ENCODE data around the gene UCK1.

DNA sequence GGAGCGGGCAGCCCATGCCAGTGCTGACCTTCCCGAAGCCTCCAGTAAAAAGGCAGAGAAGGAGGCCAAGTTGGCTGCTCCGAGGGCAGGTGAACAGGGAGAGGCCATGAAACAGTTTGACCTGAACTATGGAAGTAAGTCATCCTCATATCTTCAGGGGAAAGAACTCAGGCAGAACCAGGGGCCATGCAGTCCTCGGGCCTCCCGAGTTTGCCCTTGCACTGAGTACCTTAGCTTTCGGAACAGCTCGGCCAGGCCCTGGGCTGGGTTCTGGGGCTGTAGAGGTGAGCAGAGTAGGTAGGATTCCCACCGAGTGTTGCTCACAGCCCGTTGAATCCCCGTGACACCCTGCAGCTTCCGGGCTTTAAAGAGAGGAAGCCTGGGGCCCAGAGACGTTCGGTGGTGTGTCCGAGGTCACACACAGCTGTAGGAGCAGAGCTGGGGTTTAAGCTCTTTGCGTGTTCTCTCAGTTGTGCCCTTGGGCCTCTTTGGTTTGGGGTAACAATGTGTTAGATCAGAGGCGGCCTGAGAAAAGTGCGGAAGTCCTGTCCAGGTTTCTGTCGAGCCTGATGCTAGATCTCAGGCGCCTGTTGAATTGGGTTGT is 53.1 kb downstream of the UCK1 start:
- TF ChIP-seq, protein P1, sequence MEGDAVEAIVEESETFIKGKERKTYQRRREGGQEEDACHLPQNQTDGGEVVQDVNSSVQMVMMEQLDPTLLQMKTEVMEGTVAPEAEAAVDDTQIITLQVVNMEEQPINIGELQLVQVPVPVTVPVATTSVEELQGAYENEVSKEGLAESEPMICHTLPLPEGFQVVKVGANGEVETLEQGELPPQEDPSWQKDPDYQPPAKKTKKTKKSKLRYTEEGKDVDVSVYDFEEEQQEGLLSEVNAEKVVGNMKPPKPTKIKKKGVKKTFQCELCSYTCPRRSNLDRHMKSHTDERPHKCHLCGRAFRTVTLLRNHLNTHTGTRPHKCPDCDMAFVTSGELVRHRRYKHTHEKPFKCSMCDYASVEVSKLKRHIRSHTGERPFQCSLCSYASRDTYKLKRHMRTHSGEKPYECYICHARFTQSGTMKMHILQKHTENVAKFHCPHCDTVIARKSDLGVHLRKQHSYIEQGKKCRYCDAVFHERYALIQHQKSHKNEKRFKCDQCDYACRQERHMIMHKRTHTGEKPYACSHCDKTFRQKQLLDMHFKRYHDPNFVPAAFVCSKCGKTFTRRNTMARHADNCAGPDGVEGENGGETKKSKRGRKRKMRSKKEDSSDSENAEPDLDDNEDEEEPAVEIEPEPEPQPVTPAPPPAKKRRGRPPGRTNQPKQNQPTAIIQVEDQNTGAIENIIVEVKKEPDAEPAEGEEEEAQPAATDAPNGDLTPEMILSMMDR (IDR thresholded peaks at IDR 0.05) = no peak
- TF ChIP-seq, protein P2, sequence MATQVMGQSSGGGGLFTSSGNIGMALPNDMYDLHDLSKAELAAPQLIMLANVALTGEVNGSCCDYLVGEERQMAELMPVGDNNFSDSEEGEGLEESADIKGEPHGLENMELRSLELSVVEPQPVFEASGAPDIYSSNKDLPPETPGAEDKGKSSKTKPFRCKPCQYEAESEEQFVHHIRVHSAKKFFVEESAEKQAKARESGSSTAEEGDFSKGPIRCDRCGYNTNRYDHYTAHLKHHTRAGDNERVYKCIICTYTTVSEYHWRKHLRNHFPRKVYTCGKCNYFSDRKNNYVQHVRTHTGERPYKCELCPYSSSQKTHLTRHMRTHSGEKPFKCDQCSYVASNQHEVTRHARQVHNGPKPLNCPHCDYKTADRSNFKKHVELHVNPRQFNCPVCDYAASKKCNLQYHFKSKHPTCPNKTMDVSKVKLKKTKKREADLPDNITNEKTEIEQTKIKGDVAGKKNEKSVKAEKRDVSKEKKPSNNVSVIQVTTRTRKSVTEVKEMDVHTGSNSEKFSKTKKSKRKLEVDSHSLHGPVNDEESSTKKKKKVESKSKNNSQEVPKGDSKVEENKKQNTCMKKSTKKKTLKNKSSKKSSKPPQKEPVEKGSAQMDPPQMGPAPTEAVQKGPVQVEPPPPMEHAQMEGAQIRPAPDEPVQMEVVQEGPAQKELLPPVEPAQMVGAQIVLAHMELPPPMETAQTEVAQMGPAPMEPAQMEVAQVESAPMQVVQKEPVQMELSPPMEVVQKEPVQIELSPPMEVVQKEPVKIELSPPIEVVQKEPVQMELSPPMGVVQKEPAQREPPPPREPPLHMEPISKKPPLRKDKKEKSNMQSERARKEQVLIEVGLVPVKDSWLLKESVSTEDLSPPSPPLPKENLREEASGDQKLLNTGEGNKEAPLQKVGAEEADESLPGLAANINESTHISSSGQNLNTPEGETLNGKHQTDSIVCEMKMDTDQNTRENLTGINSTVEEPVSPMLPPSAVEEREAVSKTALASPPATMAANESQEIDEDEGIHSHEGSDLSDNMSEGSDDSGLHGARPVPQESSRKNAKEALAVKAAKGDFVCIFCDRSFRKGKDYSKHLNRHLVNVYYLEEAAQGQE (IDR thresholded peaks at IDR 0.05) = no peak
- TF ChIP-seq RFX5 (IDR thresholded peaks at IDR 0.05) (no peak), POLR2A (IDR thresholded peaks at IDR 0.05; ENCODE audit: low read length) (no peak), MYC (IDR thresholded peaks at IDR 0.05; ENCODE audit: borderline replicate concordance, low read length) (no peak), CHD4 (IDR thresholded peaks at IDR 0.05; ENCODE audit: borderline replicate concordance) (no peak), ESRRA (IDR thresholded peaks at IDR 0.05; ENCODE audit: borderline replicate concordance, low read length) (no peak), SMC3 (IDR thresholded peaks at IDR 0.05) (no peak), CEBPB (IDR thresholded peaks at IDR 0.05) (no peak)
- TF ChIP-seq, protein P3, sequence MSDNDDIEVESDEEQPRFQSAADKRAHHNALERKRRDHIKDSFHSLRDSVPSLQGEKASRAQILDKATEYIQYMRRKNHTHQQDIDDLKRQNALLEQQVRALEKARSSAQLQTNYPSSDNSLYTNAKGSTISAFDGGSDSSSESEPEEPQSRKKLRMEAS (IDR thresholded peaks at IDR 0.05) = no peak
